Lung microvascular endothelial cell (primary cell): ENCODE measurements around the gene GSS. TPM values are rescaled to one million over a fixed set of nuclear protein-coding genes. Genes with fewer than 3 reads are reported as not detected.

Experiments used
- total RNA-seq: library from RNA; depleted of rRNA; stranded (reverse); fragments of >200 nt; gene quantifications from 2 replicates; pipeline ENCODE4 v1.2.1, GENCODE V29; 2014

GSS gene
- total RNA-seq, 1 donor from 2014 or later: 61.1 TPM

Other genes with a start within 250 kb of the GSS start
- gene NCOA6, start 130.2 kb downstream of the GSS start, total RNA-seq: 3.5 and 6.5 TPM in 2 replicates
- gene GGT7, start 83.0 kb downstream of the GSS start, total RNA-seq: 2.2 and 3.4 TPM in 2 replicates
- 42.9 and 46.2 TPM in 2 replicates for gene ACSS2, start 79.2 kb downstream of the GSS start, total RNA-seq
- under 0.01 TPM in 2 replicates for gene MYH7B, start 62 bp upstream of the GSS start, total RNA-seq
- 64.1 and 70.2 TPM in 2 replicates for gene TRPC4AP, start 137.0 kb upstream of the GSS start, total RNA-seq
- gene EDEM2, start 191.5 kb upstream of the GSS start, total RNA-seq: 76.3 and 123 TPM in 2 replicates
- gene PROCR, start 216.3 kb upstream of the GSS start, total RNA-seq: 169 and 328 TPM in 2 replicates